CD4-positive, alpha-beta T cell treated with Interleukin-4 for 4 hours (primary cell): Measurements from ENCODE around the gene DRAXIN.

Experiments
- DNase-seq: peaks from one replicate; pipeline ENCODE4 v3.0.0-alpha.2; 2020

Gene DRAXIN, protein sequence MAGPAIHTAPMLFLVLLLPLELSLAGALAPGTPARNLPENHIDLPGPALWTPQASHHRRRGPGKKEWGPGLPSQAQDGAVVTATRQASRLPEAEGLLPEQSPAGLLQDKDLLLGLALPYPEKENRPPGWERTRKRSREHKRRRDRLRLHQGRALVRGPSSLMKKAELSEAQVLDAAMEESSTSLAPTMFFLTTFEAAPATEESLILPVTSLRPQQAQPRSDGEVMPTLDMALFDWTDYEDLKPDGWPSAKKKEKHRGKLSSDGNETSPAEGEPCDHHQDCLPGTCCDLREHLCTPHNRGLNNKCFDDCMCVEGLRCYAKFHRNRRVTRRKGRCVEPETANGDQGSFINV

DNA sequence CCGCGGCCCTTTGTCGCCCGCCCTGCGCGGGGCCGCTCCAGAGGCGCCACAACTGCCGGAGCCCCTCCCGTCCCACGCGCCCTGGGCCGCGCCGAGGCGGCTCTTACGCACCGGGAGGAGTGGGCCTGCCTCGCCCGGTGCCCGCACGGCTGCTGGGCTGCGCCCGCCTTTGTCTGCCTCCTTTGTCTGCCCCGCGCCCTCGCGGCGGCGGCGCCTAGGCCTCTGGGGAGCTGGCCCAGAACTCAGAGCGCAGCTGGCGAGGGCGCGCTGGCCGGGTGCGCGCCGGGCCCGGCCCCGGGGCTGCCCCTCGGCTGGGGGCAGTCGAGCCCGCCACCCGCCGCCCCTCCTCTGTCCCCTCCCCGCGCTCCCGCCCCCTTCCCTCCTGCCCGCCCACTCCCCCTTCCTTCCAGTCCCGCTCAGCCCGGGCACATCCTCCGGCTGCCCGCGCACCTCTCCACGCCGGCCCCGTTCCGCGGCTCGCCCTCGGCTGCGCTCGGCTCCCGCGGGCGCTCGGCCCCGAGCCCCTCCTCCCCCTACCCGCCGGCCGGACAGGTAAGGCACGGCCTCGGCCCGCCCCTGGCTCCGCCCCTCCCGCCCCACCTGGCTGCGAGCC is at the start of gene DRAXIN:
DRAXIN (plus strand) TSS at position 409 of the 613 bp plus-strand sequence. CDS start 14,549 bp downstream, outside the sequence.
- DNase-seq, result no peak

DNA sequence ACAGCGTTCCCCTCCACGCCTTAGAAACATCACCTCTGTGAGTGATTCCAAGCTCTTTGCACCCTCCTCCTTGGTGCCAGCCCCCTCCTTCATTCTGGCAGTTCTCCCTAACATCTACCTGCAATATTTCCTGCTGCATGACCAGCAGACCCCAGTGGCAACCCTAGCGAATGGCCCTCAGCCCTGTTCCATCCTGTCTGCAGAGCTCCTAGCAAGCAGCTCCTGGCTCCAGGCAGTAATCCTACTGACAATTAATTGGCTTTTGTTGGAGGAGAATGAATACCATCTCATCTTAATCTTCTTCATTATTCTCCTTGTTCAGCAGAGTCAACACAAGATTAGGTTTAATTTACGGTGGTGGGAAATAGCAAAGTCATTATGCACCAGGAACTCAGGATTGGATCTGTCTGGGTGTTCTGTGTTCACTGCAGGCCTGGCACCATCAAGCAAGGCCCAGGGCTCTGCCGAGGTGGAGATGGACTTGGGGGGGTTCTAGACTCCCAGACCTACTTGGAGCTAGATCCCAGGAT is 49.7 kb upstream of the DRAXIN start:
- DNase-seq, result no peak

DNA sequence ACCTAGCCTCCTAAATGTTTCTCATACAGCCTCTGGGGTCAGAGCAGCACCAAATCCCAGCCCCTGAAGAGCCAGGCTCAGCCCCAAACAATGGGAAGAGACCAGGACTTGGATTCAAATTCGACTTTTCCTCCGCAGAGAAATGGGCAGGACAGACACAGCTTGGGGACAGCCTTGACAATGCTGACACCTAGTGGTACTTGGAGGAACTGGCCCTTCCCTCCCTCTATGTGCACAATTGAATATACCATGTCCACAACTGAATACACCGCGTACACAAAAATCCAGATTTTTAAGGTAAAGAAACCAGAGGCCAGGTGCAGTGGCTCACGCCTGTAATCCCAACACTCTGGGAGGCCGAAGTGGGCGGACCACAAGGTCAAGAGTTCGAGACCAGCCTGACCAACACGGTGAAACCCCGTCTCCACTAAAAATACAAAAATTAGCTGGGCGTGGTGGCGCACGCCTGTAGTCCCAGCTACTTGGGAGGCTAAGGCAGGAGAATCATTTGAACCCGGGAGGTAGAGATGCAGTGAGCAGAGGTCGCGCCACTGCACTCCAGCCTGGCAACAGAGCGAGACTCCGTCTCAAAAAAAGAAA is 49.0 kb upstream of the DRAXIN start:
- DNase-seq, result peak; percentile 67

DNA sequence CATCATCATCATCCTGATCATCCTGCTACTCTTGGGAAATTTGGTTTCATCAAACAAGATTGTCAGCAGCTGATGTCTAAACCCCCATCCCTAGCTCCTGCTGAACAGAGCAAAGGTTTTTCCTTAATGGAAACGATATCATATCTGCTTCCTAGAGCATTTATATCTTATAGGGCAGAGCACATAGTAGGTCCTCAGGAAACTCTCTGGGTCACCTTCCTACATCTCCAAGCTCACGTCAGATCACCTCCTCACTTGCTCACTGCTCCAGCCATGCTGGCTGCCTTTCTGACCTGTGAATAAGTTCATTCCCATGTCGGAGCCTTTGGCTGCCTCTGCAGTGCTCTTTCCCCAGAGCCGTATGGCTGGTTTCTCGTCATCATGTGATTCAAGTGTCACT is 47.7 kb upstream of the DRAXIN start:
- no peak for DNase-seq

DNA sequence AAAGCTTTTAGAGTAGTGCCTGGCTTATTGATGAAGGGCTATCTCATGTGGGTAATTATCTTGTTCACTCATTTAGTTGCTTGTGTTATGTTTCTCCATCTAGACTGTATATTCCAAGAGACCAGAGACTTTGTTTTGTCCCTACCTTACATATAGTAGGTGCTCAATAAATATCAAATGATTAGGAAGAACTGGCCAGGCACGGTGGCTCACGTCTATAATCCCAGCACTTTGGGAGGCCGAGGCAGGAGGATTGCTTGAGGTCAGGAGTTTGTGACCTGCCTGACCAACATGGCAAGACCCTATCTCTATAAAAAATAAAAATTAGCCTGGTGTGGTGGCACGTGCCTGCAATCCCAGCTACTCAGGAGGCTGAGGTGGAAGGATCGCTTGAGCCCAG is 46.2 kb upstream of the DRAXIN start:
- DNase-seq, result no peak

DNA sequence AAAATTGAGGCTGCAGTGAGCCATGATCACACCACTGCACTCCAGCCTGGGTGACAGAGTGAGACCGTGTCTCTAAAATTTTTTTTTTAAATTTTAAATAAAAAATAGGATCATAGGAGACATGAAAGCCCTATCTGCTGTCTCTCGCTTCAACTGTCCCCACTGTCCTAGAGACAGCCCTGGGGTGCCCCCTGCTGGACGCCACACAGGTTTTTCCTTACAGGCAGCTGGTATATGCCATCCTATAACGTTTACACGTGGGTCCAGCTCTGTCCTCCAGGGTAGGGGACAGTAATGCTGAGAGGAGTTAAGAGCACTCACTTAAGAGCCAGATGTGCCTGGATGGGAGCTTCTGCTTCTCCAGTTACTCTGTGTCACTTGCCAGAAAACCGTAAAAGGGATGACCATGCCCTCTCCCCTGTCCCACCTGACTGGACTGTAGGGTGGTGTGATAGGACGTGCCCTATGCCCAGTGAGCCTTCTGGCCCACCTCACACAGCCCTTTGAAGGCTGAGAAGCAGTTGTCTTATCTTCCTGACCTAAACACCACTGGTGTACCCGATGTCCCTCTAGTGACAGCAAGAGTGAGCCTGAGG is 45.7 kb upstream of the DRAXIN start:
- DNase-seq, result peak; percentile 76

DNA sequence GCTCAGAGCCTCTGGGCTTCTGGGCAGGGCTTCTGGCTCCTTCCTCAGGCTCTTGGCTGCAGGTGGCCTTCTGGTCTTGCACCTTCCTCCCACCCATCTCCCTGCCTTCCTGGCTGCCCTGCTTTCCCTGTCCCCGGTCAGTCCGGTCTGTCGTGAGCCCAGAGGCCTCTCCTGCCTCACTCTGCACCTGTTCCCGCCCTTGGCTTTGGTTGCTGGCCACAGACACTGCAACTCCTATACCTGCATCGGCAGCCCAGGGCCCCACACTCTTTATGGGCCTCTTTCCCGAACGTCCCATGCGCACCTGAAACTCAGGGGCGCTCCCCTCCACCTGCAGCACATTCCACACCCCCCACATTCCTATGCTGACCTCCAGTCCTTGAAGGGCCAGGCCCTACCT is 45.2 kb upstream of the DRAXIN start:
- DNase-seq, result no peak

DNA sequence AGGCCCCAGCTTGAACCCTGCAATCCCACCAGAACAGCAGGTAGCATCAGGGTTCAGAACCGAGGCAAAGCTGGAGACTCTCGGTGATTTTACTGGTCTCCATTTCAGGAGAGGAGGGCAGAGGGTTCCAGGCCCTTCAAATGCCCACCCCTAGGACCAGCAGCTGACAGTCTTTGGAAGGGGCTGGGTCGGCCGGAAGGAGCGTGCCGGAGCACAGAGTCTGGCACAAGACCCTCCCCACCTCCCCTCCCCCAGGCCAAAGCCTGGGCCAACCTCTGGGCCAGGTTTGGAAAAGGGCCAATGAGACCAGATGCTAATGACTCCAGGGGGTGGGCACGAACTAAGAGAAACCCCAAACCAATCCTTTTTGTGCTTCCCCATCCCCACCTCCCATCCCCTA is 44.2 kb upstream of the DRAXIN start:
- no peak for DNase-seq

DNA sequence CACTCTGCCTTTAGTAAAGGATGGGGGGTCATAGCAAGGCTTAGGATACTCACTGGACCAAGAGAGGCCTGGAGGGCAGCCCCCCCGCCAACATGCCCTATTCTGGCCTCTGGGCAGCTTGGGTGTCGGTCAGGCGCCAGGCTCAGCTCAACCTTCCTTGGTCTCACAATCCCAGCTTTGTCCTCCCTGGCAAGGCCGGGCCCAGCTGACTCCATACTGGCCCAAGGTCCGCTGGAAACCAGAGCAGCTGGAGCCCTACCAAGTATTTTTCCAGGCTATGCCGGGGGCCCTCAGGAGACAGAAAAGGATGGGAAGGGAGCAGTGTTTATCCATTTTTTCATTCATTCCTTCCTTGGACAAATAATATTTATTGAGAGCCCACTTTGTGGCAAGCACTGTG is 43.5 kb upstream of the DRAXIN start:
- no peak for DNase-seq

DNA sequence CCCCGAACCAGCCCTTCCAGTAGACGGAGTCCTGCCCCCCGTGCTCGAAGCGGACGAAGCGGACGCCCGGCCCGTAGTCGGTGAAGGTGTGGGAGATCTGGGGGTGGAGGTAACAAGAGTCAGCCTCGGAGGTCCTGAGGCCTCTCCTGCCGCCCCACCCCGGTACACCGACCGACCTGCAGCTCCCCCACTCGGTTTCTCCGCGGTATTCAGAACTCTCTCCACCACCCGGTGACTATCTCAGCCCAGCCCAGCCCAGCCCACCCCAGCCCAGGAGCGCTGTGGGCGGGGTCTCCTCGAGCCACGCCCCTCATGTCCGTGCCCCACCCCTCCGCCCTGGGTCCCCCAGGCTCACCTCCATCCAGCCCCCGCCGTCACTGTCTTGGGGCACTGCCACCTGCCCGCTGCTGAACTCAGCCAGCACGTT is 42.8 kb upstream of the DRAXIN start:
- no peak for DNase-seq

DNA sequence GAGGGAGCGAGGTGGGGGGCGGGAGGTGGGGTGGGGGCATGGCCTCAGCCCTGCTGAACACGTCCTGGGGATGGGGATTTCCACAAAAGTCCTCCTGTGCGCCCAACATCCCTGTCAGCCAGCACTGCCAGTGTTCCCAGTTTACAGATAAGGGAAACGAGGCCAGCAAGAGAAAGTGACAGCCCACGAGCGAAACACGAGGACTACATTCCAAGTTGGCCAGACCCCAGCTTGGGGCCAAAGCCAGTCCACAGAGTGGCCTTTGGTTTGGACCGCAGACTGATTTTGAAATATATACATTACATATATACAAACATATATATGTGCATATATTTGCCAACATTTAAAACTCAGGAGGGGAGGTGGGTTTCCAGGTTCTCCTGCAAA is 42.3 kb upstream of the DRAXIN start:
- DNase-seq, result no peak

DNA sequence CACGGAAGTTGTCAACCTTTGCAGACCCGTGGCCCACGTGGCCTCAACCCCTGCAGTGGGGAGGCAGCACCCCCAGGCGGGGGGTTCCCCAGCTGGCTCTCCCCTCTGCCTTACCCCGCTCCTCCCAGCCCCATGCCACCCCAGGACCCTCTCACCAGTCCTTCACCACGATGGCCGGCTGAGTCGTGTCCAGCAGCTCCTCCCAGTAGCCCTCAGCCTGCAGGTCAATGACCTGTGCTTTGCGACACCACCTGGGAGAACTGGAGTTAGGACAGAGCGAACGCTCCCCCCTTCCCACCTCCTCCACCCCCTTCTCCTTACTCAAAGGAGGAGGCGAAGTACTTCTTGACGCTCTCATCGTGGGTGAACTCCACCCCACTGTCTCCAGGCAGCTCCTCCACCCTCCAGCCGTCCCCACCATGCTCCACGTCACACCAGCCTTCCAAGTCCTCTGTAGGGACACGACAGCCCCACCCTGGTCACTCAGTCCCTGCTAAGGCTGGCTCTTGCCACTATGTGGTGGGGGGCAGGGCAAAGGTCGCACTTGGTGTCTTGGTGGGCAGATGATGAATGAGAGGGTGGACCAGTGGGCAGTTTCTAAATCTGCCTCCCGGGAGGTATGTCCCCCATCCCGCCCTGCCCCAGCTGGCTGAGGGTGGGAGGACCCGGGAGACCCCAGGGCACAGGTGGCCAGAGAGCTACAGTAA is 41.7 kb upstream of the DRAXIN start:
- DNase-seq, result no peak

DNA sequence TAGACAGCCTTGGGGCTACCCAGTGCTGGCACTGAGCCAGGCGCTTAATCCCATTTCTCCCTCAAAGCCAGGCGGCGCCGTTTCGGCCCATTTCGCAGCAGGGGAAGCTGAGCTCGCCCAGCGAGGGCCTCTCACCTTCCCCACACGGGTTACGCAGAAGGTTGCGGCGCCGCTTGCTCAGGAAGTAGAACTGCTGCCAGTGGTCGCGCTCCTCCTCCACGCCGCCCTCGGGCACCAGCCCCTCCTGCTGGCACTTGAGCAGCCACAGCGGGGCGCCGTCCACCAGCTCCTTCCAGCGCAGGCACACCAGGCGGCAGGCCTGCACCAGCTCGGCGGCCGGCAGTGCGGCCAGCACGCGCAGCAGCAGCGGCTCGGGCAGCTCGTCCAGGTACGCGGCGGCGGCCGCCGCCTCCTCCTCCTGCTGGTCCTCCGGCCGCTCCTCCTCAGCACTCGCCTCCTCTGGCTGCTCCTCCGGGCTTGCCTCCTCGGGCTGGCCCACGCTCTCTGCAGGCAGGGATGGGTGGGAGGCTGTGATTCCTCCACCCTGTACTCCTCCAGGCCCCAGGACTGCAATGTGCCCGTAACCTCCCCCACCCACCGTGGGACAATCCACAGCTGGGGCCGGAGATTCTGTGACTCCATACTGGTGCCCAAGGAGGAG is 41.0 kb upstream of the DRAXIN start:
- peak; percentile 81 for DNase-seq

DNA sequence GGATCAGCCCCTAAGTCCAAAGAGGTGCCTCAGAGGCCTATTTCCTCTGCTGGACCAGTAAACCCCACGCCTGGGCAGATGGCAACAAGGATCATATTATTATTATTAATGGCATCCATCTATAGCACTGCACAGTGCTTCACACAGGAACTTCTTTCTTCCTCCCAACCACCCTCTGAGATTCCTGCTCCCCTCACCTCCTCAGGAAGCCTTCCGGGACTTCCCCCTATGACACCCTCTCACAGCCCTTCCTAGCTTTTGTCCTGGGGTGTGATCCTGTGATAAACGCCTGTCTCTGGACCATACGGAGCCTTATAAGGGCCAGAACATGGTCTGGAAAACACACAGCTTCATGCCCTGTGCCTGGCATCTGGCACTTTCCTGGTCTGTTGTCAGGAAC is 40.5 kb upstream of the DRAXIN start:
- DNase-seq, result no peak

DNA sequence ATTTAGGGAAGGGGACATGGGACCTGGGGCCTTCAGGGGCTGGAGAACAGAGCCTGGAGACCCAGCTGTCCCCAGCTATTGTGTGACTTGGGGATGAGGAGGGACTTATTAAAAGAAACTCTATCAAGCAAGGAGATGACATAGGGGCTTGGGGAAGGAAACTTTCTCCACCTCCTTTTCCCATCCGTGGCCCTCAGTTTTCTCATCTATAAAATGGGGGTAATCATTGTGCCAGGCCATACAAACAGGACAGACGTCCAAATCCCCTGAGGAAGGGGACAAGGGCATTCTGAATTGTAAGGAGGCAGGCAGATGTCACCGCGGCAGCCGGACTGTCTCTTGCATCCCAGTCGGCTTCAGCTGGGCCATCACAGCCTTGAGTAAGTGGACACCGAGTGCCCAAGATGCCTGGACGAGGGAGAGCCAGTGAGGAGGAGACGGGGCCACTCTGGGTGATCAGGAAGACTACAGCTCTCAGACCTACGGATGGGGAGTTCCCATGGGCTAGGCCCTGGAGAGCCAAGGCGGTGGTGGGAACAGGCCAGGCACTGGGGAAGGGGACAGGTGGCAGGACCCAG is 39.2 kb upstream of the DRAXIN start:
- DNase-seq, result no peak

DNA sequence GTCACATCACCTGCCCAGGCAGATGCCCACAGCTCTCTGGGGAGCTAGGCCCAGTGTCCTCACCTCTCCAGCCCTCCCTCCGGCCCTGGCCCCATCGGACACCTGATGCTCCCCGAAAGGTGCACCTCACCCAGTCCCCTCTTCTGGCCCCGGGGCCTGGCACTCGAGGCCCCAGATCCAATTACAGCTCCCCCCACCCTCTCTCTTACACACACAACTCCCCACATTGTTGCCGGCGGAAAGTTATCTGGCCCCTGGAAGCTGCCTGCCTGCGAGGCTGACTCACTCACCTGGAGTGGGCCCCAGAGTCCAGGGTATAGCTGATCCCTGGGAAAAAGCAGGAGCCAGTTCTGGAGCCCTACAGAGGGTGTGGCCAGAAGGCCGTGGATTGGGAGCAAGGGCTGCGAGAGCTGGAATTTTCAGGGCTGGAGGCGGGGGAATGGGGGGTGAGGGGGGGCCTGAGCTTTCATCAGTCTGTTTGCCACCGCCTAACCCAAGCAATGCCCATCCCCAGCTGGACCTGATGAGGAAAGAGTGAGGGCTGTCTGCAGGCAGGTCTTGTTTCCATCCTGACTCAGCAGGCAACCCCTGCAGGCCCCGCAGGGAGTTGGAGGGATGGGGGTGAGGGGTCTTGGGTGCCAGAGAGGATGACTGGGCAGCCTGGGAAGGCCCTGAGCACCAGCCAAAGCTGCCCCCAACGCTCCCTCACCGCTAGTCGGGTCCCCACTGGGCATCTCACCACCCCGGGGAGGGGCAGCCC is 38.2 kb upstream of the DRAXIN start:
- no peak for DNase-seq

DNA sequence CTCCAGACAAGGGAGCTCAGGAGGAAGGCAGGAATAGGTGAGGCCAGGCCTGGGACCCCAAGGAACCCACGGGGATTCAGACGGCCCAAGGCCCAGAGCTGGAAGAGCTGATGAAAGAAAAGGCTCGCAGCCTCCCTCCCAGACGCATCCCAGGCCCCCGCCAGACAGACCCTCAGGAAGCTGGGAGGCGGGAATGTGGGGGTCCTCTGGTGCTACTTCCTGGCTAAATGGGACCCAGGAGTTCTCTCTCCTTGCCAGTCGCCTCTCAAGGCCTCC is 37.7 kb upstream of the DRAXIN start:
- DNase-seq, result no peak

DNA sequence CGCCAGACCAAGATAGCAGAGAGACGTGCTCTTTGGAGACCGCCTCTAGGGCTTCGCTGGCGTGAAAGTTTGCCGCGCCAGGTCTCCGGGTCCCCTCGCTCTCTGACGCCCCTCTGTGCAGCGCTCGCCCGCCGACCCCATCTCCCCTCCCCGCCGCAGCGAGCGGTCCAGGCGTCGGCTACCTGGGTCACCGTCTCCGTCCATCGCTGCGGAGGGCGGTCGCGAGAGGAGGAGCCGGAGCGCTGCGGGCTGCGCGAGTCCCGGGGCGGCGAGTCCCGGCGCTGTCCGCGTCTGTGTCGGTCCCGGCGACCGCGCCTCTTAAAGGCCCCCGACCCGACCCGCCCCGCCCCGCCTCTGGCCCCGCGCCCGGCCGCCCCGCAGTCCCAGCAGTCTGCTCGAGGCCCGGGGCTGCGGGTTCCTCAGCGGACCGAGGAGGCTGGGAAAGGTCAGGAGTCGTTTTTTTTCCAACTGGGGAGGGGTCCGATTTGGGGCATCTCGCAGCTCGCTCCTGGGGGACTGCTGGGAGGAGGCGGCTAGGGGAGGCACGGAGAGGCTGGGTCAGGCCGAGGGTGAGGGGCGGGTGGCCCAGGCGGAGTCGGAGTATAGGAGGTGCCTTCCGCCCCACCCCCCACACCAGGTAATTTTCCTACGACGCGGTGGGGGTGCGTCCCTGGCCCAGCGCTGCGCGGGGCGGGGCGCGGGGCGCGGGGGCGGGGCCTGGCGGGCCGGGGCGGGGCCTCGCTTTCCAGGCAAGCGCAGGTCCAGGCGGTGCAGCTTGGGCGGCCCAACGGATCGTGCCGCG is 37.2 kb upstream of the DRAXIN start, which contains the start of the genes FBXO2 and FBXO44:
FBXO2 (minus strand) TSS at position 293 of the 802 bp plus-strand sequence; CDS start at position 204, 89 bp downstream.
FBXO44 (plus strand) TSS at position 741 of the 802 bp plus-strand sequence. CDS start 959 bp downstream, outside the sequence.
- DNase-seq, result peak; percentile 46

DNA sequence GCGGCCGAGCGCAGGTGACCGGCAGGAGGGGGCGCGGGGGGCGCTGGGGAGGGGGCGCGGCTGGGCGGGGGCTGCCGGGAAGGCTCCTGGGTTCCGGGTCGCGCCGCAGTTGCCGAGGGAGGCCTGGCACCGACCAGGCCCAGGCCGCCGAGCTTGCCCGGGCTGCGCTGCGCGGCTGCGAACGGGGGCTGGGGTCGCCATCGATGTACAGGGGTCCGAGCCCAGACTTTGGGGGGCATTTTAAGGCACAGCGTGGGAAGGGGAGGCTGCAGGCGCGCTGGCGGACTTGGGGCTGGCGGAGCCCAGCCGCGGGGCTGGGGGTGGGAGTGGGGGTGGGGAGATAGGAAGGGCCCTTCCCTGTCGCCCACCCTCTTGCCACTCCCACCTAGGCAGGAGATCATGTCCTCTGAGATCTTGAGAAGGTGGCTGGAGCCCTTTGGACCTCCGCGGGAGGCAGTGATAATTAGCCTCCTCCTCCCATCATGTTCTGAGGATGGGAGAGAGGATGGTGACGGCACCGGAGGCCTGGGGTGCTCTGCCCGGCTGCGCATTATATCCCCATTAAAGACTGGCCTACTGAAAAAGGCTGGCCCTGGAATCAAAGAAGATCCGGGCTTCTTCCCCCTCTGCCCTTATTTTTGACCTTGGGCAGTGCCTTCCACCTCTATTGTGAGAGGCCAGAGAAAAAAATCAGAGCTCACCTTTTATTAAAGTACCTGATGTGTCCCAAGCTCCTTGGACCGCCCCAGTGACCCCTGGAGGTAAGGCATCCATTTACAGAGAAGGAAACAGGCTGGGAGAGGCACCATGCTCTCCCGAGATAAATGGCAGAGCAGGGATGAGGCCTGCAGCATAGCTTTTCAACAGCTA is 36.3 kb upstream of the DRAXIN start:
- no peak for DNase-seq
